Stimulated activated CD4-positive, alpha-beta T cell treated with anti-CD3 and anti-CD28 coated beads, Interleukin-4, amount 100 ng/mL, for 4 hours (primary cell): ENCODE data around the gene VIT.

Experiments used
- DNase-seq, 2 experiments: peaks; one replicate each; pipeline ENCODE4 v3.0.0-alpha.2; 2020

Gene VIT, protein sequence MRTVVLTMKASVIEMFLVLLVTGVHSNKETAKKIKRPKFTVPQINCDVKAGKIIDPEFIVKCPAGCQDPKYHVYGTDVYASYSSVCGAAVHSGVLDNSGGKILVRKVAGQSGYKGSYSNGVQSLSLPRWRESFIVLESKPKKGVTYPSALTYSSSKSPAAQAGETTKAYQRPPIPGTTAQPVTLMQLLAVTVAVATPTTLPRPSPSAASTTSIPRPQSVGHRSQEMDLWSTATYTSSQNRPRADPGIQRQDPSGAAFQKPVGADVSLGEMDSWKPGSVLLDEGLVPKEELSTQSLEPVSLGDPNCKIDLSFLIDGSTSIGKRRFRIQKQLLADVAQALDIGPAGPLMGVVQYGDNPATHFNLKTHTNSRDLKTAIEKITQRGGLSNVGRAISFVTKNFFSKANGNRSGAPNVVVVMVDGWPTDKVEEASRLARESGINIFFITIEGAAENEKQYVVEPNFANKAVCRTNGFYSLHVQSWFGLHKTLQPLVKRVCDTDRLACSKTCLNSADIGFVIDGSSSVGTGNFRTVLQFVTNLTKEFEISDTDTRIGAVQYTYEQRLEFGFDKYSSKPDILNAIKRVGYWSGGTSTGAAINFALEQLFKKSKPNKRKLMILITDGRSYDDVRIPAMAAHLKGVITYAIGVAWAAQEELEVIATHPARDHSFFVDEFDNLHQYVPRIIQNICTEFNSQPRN

GRCh38 chr2:36696533-36696932 lies at the start of gene VIT:
VIT (plus strand) TSS chr2:36696707; CDS start chr2:36716371, 19,664 bp downstream.
- DNase-seq, result no peak

GRCh38 chr2:36650031-36650829 lies 46.3 kb upstream of the VIT start:
- no peak for DNase-seq

DNA sequence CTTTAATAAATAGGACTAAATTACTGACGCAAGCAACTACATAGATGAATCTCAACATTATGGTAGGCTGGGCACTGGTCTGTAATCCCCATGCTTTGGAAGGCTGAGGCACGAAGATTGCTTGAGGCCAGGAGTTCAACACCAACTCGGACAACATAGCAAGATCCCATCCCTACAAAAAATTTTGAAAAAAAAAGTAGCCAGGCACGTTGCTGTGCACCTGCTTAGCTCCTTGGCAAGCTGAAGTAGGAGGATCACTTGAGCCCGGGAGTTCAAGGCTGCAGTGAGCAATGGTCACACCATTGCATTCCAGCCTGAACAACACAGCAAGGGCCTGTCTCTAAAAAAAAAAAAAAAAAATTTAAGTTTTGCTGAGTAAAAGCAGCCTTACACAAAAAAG lies 43.4 kb upstream of the VIT start:
- no peak for DNase-seq

DNA sequence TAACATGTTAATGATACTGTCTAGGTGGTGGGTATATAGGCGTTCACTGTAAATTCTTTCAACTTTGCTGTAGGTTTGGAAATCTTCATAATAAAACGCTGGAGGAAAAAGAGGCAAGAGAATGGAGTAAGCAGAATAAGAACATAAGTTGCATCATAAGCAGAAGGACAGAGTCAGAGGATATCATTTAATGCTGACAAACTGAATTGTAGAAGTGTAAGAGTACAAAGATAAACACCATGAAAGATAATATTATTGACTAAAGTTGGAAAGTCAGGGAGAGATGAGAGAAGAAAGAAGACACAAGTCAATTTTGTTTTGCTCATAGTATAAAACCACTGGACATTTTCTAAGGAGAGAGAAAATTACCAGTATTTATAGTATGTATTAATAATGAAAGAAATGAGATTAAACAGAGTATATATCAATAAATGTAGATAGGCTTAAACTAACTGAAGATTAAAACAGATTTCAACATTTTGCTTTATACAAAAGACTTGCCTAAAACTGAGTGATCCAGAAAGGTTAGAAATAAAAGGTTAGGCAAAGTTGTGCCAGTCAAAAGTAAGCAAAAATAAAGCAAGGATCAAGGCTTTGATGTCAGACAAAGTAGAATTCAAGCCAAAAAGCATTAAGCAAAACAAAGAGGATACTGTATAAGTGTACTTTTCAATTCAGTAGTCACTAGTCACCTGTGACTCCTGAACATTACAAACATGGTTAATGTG lies 42.4 kb upstream of the VIT start:
- no peak for DNase-seq

- no peak for DNase-seq
These were observed 41.1 kb upstream of the VIT start for GRCh38 chr2:36655453-36655852.

GRCh38 chr2:36657703-36658102 lies 38.8 kb upstream of the VIT start:
- DNase-seq, result no peak

- no peak for DNase-seq
These were observed 38.2 kb upstream of the VIT start for GRCh38 chr2:36658277-36658748.

- DNase-seq, result no peak
These were observed 37.3 kb upstream of the VIT start for GRCh38 chr2:36659218-36659617.

GRCh38 chr2:36659872-36660312 lies 36.6 kb upstream of the VIT start:
- DNase-seq, result no peak

DNA sequence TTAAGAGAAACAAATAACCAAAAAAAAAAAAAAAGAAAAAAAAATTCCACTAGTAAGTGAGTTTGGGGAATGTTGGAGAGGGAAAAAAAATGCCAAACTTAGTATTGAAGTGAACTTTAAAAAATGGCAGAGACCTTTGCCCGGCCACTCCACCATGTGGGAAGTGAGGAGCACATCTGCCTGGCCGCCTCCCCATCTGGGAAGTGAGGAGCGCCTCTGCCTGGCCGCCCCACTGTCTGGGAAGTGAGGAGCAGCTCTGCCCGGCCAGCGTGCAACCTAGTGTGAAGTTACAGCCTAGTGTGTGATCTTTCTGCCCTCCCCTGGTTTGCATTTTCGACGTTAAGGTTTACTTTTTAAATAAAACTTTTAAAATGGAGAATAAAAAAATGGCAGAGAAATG lies 33.9 kb upstream of the VIT start:
- no peak for DNase-seq

GRCh38 chr2:36663295-36663694 lies 33.2 kb upstream of the VIT start:
- DNase-seq, result no peak

DNA sequence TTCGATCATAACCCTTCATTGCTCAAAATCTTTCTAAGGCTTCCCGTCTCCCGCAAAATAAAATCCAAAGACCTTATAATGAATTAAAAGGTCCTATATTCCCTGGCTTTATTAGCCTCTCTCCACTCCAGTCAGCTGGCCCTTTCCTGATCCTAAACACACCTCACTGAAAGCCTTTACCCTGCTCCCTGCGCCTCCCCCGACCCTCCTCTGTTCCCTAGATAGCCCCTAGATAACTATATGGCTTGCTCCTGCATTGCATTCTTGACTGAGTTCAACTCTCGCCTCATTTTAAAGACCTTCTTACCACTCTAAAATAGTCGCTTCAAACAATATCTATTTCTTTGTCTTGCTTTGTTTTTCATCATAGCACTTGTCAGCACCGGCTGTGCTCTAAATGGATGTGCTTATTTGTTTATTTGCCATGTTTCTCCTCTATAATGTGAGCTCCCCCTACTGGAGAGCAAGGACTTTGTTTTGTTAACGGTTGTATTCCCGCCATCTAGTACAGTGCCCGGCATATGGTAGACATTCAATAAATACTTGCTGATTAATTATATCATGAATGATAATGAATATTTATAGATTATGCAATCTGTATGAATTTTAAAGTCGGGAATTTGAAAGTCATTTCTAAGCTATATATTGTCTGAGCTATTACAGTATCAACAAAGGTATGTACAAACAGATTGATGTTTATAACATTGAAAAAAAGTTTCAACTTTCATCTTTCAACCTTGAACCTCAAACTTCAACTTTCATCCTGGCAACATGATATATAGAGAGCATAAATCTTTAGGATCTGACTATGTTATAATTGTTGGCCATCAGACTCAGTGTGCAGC lies 32.4 kb upstream of the VIT start:
- no peak for DNase-seq

DNA sequence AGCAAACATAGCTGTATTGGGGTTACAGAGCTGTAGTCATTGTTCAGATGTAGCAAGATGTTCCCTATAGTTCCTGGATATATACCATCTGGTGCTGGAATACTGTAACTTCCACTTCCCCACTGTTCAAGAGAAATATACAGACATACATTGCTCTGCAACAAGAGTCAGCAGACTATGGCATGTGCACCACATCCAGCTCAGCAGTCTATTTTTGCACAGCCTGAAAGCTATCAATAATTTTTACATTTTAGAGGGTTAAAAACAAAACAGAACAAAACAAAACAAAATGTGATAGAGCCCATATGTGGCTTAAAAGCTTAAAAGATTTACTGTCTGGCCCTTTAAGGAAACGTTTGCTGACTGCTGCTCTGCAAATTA lies 31.8 kb upstream of the VIT start:
- no peak for DNase-seq

DNA sequence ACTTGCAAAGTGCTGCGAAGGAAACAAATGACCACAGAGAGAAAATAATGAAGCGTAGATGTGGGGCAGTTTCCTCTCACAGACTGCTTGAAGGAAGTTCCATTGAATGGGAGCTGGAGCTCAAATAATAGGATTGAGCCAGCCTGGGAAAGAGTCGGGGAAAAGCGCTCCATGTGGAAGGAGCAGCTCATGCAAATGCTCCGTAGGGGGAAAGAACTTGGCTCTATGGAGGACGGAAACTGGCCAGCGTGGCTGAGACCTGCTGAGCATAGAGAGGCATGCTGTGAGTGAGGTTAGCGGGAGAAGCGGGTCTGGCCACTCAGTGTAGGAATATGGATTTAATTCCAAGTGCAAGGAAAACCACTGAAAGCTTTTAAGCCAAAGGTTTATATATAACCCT lies 28.6 kb upstream of the VIT start:
- DNase-seq, result no peak

DNA sequence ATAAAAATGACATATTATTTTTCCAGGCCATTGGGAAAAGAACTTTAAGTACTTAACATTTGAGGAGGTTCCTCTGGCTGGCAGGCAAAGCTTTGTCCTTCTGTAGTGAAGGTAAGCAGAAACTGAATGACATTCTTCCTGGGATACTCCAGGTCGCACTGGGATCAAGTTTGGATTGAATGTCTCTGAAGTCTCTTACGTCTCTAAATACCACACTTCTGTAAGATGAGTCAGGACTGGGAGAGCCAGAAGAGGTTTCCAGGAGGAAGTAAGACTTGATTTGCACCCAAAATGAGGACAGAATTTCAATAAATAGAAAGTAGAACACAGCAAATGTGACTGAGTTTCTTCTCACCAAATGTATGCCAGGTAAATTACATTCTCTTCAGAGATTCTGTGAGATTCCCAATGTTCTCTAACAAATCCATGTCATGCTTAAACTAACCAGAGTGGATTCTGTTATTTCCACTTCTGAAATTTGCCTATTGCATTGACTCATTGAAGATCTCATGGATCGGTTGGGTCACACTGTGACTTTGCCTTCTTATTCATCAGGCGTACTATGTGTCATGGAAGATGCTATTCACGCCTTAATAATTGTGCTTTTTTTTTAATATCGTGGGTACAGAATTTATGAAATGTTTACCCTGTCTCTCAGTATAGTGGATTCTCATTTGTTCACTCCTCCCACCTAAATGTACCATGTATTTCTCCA lies 25.5 kb upstream of the VIT start:
- DNase-seq, result no peak

GRCh38 chr2:36671731-36672130 lies 24.8 kb upstream of the VIT start:
- no peak for DNase-seq

DNA sequence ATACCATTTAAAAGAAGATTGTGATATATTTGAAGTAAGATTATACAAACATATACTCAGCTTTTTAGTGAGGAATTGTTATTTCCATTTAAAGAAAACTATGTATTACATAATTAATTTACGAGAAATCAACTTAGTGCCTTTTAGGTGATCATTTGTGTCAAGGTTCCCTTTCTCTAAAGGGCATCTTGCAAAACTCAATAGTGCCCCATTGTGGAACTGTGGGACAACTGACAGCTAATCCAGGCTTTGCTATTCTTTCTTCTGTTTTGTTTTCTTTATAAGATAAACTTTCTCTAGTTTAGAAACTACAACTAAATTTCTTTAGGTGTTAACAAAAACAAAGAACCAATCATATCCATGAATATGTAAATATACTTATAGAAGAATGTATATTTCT lies 24.3 kb upstream of the VIT start:
- DNase-seq, result no peak

- DNase-seq, result no peak
These were observed 20.8 kb upstream of the VIT start for GRCh38 chr2:36675579-36676282.

- DNase-seq, result no peak
These were observed 20.1 kb upstream of the VIT start for GRCh38 chr2:36676364-36676763.

GRCh38 chr2:36677386-36677785 lies 19.1 kb upstream of the VIT start:
- DNase-seq, result no peak
